LNCaP clone FGC (cell line): ENCODE measurements around the gene SYPL2.
A peak's percentile ranks its signal among the peaks of the same experiment; 100 is the strongest.

Source experiments
- DNase-seq: peaks from one replicate; pipeline ENCODE4 v3.0.0-alpha.2; 2011; ENCODE audit warnings: low read depth
- H3K4me3 ChIP-seq: 2 replicates; pipeline ENCODE4 v1.5.1; 2011; ENCODE audit warnings: mild to moderate bottlenecking, low read depth, low read length, control low read depth
- TF ChIP-seq, protein P1 (sequence below): IDR thresholded peaks from 2 replicates; pipeline ENCODE4 v1.5.1; 2012; ENCODE audit warnings: mild to moderate bottlenecking; ENCODE audit not compliant: control insufficient read depth, insufficient read depth; ENCODE audit errors: extremely low read depth

The SYPL2 gene

DNA sequence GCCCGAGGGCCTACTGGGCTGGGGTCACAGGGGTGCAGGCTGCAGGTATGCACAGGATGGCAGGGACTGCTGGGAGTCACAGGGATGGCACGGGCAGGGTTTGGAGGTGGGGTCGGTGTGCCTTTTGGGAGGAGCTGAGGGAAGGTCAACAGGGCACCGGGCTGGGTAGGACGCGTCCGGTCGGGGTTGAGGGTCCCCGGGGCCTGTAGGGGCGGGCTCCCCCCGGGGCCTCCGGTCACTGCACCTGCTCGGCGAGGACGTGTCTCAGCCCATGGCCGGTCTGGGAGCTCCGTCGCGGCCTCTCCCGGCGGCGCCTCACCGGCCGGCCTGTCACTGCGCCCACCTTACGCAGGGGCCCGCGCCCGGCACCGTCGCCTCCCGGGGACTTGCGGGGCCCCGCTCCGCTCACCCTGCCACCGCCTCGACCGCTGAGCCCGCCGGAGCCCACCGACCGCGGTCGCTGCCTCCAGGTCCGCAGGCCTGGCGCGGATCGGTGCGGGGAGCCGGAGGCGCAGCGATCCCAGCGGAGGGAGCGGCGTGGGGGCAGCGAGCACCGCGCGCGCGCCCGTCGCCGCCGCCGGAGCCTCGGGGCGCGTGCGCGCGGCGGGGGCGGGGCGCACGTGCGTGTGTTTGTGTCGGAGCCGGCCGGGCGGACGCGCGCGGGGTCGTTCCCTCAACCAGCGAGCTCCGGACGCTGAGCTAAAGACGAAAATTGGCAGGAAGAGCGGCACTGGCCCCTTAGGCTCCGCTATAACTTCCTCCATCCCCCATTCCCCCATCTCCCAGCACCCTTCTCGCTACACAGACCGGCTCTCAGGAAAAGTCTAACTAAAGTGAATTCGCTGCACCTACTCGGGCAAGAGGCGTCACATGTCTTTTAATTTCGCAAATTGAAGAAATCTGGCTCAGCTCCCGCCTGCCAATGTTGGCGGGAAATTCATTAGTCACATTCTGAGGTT is 43.1 kb downstream of the SYPL2 start, which contains the start of gene AMIGO1:
Gene AMIGO1 (minus strand): TSS at position 552 of the 959 bp plus-strand sequence. CDS start 815 bp downstream, outside the sequence.
- DNase-seq: no peak
- TF ChIP-seq, protein P1, sequence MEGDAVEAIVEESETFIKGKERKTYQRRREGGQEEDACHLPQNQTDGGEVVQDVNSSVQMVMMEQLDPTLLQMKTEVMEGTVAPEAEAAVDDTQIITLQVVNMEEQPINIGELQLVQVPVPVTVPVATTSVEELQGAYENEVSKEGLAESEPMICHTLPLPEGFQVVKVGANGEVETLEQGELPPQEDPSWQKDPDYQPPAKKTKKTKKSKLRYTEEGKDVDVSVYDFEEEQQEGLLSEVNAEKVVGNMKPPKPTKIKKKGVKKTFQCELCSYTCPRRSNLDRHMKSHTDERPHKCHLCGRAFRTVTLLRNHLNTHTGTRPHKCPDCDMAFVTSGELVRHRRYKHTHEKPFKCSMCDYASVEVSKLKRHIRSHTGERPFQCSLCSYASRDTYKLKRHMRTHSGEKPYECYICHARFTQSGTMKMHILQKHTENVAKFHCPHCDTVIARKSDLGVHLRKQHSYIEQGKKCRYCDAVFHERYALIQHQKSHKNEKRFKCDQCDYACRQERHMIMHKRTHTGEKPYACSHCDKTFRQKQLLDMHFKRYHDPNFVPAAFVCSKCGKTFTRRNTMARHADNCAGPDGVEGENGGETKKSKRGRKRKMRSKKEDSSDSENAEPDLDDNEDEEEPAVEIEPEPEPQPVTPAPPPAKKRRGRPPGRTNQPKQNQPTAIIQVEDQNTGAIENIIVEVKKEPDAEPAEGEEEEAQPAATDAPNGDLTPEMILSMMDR: no peak
- H3K4me3 ChIP-seq: peak within 1 kb of the TSS; percentile 60

- no peak overlapping the region for H3K4me3 ChIP-seq
- TF ChIP-seq, protein P1: no peak
- no peak for DNase-seq
Observed at GRCh38 chr1:109513110-109513710, 46.9 kb downstream of the SYPL2 start.

- H3K4me3 ChIP-seq: no peak overlapping the region
- TF ChIP-seq, protein P1: no peak
- no peak for DNase-seq
Observed at GRCh38 chr1:109514846-109515245, 48.5 kb downstream of the SYPL2 start.

DNA sequence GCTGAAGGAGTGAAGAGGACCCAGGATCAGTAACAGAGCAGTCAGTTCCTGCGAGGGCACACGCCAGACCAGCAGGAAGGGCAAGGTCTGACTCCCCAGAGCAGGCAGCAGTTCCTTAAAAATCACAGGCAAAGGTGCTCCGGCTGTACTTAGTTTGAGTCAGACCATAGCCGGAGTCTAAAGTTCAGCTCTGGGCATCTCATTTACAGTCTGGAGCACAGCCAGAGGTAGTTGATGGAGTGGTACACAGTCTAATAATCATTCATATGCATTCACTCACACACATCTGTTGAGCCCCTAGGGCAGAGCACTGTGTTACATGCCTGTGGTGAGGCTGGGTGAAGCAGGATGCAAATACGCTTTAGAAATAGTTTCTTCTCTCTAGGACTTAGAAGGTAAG is 50.5 kb downstream of the SYPL2 start:
- TF ChIP-seq, protein P1: no peak
- H3K4me3 ChIP-seq: no peak overlapping the region
- no peak for DNase-seq

DNA sequence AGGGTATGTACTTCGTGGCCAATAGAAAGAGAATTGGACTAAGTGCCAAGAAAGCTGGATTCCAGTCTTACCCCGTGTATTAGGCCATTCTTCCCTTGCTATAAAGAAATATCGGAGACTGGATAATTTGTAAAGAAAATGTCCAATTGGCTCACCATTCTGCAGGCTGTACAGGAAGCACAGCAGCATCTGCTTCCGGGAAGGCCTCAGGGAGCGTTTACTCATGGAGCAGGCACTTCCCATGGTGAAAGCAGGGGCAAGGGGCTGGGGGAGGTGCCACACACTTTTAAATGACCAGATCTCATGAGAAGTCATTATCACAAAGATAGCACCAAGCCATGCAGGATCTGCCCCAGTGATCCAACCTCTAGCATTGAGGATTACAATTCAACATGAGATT is 51.0 kb downstream of the SYPL2 start:
- no peak overlapping the region for H3K4me3 ChIP-seq
- DNase-seq: no peak
- TF ChIP-seq, protein P1: no peak

- DNase-seq: no peak
- H3K4me3 ChIP-seq: no peak overlapping the region
- TF ChIP-seq, protein P1: no peak
Observed at GRCh38 chr1:109521002-109521951, 54.9 kb downstream of the SYPL2 start.
